ENCODE measurements around the gene LSM7.

DNA sequence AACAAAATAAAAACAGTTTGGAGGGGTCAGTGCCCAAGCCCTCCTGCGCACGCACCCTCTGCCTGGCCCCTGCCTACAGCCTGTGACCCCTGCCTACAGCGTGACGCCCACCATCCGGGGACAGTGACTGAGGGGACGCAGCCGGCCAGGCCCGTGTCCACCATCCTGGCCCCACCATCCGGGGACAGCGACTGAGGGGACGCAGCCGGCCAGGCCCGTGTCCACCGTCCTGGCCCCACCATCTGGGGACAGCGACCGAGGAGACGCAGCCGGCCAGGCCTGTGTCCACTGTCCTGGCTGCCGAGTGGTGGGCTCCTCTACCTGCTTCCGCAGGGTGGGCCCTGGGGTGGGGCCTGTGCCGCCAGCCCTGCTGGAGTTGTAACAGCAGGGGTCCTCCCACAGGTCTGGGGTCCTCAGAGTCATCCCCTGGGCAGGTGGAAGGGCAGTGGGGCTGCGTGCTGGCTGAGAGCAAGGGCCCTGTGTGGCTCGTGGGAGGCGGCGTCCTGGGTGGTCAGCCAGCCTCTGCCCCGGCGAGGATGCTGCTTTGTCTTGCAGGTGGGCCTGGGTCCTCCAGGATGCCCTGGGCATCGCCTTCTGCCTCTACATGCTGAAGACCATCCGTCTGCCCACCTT lies 14.4 kb upstream of the LSM7 start:
- TF ChIP-seq POLR2AphosphoS5 (IDR thresholded peaks at IDR 0.05; ENCODE audit: insufficient read depth in 1 of 2, low read depth in 1 of 2), result no peak
- TF ChIP-seq, protein P1, sequence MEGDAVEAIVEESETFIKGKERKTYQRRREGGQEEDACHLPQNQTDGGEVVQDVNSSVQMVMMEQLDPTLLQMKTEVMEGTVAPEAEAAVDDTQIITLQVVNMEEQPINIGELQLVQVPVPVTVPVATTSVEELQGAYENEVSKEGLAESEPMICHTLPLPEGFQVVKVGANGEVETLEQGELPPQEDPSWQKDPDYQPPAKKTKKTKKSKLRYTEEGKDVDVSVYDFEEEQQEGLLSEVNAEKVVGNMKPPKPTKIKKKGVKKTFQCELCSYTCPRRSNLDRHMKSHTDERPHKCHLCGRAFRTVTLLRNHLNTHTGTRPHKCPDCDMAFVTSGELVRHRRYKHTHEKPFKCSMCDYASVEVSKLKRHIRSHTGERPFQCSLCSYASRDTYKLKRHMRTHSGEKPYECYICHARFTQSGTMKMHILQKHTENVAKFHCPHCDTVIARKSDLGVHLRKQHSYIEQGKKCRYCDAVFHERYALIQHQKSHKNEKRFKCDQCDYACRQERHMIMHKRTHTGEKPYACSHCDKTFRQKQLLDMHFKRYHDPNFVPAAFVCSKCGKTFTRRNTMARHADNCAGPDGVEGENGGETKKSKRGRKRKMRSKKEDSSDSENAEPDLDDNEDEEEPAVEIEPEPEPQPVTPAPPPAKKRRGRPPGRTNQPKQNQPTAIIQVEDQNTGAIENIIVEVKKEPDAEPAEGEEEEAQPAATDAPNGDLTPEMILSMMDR (IDR thresholded peaks at IDR 0.05), result no peak
